T-helper 1 cell treated with Interleukin-12 subunit alpha and Interleukin-12 subunit beta and Interleukin-4 antibody, amounts not matched to agents 30 ng/mL and 1 ng/mL, for 36 hours (primary cell): ENCODE measurements around the gene AMOTL2. TPM values are rescaled to one million over a fixed set of nuclear protein-coding genes. Genes with fewer than 3 reads are reported as not detected.

Experiments used
- intact Hi-C: fragments of 100-400 bp; cut with micrococcal nuclease; formaldehyde crosslinking; loops from one replicate; pipeline ENCODE4 v1.15.1; 2024
- total RNA-seq: library from RNA; stranded (reverse); gene quantifications from 2 replicates; pipeline ENCODE4 v1.2.3, GENCODE V29; 2022

The AMOTL2 gene
- total RNA-seq, 1 donor from 2014 or later, result not detected

DNA sequence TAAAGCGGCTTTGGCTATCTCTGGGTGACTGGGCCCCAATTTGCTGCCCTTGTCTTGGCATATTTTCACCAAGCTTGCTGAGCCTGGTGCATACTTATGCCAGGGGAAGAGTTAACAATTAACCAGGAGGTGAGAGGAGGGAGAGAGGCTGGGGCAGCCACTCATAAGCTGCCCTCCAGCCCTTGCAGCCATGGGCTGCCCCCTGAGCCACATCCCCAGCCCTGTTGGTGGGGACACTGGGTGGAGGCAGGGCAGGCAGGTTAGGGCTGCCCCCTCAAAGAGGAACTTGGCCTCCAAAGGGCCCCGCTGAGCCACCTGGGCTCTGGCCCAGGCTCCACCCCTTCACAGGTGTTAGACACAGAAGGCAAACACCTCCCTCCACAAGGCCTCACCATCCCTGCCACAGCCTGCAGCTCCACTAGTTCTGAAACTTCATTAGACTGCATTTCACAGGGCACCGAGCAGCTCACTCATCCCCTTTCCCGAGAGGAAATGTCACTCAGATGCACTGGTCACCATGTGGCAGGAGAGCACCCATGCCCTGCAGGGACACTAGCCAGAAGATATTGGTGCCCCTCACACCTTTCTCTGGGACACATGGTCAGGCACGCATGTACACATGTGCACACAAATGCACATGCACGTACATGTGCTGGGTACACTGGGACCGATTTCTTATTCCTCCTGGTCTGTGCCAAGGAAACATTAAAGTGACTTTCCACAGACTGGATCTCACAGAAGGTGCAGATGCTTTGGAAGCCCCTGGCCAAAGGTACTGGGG is 20.2 kb downstream of the AMOTL2 start:
- intact Hi-C loops, result no loop called here

DNA sequence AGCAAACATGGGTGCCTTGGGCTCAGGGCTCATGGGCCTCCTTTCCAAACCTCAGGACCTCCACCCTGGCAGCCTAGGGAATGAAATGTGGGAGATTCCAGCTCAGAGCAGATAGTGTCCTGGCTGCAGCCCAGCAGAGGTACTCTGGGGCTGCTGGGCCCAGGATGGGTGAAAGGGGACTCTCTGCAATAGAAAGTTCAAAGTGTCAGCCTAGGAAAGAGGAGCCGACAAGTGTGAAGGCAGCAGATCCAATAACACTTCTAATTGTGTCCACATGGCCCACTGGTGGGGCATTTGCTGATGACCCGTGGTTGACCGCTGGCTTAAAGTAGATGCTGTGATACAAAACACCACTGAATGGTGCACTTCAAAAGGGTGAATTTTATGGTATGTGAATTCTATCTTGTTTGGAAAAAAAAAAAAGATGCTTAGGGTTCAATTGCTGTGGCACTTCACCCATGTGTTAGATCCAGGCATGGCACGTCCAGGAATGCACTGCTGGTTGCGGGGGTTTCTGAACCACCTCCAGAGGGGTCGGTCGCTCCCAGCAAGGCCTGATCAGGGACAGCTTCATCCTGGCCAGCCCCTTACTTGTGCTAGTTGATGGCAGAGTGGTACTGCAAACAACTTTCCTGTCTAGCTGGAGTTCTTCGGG is 20.9 kb downstream of the AMOTL2 start:
- intact Hi-C loops, result no loop called here

DNA sequence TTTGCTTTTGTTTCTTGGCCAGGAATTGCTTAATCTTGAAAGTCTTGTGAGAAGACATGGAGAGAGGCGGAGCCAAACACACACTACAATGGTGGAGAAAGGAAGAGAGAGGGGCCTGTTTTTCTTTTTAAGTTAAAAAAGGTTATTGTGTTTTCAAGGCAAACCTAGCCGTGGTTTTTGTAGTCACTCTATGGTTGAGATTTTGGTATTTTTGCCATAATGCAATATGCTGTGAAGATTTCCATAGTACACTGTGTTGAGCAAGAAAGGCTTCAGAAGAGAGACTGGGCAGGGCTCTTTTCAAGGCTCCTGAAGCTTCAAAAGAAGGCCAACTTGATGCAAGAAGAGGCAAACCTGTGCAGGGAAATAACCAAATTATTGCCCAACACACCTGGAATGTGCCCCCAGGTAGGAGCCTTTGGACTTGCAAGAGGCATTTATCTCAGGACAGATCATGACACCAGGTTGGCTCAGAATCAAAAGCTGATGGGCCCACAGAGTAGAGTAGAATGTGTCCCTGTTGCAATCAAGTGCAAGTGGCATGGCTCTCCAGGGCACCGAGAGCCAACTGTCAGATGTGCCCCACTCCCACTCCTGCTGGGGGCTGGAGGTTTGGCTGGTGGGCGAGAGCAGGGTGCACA is 22.1 kb downstream of the AMOTL2 start:
- intact Hi-C loops, result no loop called here

DNA sequence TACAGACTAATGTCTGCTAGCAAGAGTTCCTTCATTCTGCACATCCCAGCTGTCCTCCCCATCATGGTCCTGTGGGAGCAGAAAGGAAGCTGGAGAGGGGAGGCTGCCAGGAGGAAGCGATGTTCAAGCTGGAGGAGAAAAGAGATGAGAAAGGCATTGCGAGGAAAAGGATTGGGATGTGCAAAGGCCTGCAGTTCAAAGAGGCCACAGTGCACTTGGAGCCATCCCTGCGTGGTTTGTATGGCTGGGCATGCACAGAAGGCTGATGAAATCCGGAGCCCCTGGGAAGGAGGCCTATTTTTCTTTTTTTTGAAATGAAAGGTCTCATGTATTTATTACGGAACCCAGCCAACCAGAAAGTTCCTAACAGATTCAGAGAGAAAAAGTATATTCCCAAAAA is 22.8 kb downstream of the AMOTL2 start:
- intact Hi-C loops, result no loop called here

DNA sequence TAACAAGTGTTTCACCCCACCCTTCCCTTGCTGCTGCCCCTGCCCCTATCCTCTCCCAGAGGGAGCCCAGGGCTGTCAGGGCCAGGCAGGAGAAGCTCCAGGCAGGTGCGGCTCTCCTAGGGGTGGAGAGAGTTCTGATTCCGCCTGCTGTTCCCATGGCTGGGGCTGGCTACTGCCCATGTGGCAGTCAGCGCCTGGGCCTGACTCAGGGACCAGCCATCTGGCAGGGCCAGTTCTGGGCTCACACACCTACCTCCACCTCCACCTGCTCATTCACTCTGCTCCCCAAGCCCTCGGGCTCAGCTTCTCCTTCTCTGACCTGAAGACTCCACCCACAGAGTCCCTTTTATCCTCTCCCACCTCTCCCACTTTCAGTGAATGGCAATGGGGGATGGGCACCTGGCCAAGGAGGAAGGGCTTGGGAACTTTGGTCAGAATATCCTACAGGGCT is 23.4 kb downstream of the AMOTL2 start:
- intact Hi-C loops, result no loop called here

DNA sequence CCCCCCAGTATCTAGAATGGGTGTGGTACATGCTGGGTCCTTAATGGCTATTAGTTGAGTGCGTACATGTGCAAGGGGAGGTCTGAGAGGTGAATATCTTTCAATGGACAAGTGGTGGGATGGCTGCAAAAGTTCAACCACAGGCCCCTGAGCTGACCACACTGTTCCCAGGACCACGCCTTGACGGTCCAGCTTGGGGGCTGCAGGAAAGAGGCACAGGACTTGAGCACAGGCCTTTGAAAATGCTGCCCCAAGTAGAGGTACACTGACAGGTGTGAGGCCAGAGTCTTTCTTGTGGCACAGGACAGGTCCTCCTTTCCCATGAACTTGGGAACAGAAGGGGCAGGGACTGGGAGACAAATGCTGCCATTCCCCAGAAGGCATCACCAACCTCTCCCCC is 24.0 kb downstream of the AMOTL2 start:
- intact Hi-C loops, result no loop called here

DNA sequence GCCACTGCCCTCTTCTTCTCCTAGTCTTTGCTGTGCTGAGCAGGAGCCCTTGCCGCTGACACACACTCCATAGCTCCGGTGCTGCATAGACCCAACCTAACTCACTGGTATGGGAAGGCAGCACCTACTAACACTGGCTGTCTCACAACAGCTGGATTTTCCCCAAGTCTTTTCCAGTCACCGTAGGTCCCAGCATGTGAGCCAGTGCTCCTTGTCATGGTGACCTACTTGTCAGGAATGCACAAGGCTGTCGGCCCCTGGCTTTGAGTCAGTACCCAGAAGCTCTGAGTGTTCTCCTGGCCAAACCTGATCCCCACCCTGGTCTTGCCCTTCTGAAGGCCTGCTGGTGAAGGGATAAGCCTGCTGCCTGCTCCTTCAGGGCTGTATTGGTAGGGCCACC is 25.7 kb downstream of the AMOTL2 start:
- intact Hi-C loops, result no loop called here

DNA sequence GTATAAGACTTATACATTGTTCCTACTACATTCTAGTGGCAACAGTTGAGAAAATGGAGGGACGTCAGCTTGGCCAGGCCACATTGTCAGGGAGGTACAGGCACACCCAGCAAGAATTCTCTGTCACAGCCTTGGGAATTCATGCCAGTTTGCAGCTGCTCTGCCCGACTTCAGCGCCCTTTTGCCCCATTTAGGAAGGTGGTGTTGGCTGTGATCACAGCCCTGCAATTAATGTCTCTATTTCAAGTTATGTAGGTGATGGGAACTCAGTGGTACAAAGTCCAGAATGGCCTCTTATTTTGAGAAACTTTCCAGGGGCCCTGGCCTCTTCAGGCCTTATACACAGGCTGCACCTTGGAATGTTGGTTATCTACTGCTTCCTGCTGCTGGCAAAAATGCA is 26.7 kb downstream of the AMOTL2 start:
- intact Hi-C loops, result no loop called here

DNA sequence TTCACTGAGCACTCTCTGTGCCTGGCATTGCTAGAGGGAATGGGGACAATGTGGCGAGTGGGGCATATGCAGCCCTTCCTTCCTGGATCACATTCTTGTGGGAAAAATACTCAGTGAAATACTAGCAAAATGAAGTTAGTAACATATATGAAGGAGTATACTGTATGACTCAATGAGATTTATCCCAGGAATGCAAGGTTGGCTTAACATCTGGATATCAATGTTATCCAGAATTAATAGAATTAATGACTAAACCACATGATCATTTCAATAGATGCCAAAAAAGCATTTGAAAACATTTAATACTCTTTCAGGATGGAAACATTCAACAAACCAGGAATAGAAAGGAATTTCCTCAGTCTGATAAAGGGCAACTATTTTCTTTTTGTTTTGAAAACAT is 27.5 kb downstream of the AMOTL2 start:
- intact Hi-C loops, result no loop called here

DNA sequence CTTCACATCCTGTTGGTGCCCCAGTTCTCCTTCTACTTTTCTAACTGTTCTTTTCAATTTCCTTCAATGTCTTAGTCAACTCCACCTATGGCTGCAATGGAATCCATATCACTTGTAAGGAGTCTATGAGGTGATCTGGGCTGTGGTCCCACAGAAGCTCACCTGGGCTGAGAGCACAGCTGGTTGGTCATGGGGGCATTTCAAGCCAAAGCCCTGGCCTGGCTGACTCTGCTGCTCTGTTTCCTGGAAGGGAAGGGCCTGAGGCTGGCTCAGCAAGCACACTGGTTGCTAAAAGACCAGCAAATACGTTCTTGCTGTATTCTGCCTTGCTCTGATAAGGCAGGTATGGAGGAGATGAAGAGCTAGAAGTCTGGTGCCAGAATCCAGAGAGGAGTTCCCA is 29.0 kb downstream of the AMOTL2 start:
- intact Hi-C loops, result no loop called here

DNA sequence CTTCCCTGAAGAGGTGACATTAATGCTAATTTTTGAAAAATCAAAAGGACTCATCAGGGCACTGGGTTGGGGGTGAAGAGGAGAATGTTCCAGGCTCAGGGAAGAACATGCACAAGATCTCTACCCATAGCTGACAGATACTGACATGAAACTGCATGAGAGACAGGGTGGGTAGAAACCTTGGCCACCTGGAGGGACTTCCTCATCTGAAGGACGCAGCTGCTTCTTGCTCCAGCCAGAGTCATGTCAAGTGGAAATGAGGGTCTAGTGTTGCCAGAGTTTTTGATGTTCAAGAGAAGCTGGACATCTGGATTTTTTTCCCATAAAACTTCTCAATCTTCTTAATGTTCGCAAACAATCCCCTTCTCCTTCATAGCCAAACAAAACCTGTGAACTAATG is 29.7 kb downstream of the AMOTL2 start:
- intact Hi-C loops, result no loop called here

DNA sequence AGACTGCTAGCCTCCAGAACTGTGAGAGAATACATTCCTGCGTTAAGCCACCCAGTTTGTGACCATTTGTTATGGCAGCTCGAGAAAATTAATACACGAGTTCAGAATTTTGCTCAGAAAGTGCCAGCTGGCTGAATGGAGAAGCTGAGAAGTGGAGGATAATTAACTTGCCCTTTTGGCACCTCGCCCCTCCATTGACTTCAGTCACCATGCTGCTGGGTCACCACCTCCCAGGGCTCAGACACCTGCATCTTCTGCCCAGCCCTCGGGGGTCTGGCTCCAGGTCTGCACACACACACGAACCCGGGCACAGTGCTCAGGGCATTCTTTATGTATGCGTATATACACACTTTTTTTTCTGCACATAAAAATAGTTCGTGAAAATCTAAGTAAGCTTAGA is 32.0 kb downstream of the AMOTL2 start:
- intact Hi-C loops, result no loop called here

DNA sequence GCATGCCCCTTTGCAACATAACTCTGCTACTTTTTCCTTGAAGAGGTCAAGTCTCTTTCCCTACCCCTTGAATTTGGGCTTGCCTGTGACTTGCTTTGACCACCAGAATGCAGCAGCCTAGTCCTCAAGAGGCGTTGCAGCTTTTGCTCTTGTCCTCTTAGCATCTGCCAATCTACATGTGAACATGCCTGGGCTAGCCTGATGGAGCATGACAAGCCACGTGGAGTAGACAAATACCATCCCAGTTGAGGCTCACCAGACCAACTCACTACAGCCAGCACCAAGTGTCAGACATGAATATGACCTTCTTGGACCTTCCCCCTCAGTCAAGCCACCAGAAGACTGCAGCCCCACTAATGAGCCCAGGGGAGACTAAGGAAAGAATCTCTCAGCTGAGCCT is 32.9 kb downstream of the AMOTL2 start:
- intact Hi-C loops, result no loop called here

DNA sequence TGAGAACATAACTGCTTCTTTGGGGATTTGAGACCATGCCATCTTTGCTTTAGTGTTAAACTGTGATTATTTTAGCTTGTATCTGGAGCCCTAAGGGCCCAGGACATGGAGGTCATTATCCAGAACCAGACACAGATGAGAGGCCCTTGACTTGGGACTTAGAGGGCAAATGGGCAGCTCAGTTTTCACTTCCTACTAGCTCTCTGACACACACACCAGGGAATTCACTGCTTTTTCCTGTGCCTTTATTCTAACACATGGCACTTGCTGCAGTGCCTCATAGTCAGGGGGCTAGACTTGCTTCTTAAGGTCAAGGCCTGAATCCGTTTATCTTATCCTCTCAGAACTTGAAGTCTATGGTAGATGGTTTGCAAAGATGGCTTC is 33.3 kb downstream of the AMOTL2 start:
- intact Hi-C loops, result no loop called here

DNA sequence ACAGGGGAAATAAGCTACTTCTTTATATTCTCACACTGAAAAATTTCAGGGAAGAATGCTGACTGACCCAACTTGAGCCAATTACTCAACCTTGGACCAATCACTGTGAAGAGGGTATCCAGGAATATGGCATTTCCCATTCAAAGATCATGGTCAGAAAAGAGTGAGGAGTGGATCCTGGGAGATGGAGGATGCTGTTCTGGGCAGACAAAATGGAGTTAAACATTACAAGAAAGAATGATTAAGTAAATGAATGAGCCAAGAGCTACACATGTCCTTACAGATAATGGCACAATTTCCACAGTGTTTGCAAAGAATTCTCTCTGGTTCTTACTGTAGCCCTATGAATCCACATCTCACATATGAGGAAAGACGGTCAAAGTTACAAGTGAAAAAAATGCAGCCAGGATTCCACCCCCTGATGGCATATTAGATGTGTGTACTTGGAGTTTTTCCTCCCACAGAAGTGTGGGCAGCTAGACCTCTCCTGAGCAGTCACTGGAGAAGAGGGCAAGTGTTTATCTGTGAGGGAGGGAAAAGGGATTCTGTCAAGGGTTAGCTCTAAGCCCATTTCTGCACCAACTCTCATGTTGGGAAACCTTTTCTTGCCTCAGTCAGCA is 33.8 kb downstream of the AMOTL2 start:
- intact Hi-C loops, result no loop called here

DNA sequence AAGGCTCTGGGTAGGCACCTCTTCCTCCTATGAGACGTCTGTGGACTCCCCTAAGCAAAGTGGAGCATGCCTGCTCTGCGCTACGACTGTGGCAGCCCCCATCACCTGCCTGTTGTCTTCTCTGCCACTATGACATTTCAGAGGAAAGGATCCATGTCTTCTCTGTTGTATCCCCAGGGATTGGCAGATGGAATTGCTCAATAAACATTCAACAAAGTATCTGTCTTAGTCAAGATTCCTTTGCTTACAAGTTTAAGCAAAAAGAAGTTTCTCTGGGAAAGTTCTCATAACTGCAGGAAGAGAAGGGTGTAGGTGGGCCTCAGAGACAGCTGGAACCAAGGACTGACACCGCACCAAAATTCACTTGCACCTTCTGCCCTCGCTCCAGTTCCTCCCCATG is 34.3 kb downstream of the AMOTL2 start:
- intact Hi-C loops, result no loop called here

DNA sequence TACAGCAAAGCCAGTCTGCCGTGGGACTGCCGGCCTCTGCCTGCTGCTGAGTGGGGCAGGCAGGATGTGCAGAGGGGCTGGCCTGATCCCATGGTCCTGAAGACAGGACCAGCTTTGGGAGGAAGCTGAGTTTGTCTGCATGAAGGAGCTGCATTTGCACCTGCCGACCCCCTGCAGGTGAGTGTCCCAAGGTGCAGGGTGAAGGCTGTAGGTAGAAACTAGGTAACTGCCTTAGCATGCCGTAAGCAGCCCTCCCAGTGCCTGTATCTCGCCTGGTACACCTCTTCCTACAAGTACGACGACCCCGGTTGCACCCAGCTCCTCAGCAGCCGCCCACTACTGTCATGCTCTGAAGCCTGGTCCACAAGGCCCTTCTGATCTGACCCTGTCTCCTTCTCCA is 34.9 kb downstream of the AMOTL2 start:
- intact Hi-C loops, result no loop called here

DNA sequence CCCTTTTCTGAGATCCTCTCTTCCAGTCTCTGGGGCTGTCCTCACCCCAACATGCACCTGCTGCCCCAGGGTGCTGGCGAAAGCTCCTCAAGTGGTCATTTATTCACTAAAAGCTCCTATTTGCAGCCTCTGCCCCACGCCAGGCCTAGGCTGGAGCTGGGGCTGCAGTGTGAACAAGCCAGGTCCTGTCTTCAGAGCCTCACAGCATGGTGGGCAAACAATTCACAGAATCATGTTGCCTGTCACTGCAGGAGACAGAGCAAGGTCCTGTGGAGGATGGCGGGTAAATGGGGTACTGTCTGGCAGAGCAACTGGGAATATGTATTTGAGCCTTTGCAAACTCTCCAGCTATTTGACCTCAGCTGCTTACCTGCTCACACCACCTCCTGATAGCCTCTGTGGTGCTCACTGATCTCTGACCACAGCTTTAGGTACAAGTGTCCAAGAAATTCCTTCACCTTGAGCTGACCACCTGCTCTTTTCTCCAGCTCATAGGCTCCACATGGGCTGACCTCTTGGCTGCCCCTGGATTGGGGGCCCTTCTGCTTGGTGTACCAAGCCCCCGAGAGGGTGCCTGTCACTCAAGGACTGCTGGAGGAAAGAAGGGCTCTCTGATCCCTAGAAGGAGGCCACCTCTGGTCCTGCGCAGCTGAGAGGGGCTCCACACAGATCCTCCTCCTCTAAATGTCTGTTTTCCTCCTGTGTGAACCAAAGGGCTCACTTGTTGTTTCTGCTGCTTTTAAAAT is 35.6 kb downstream of the AMOTL2 start:
- intact Hi-C loops, result no loop called here

DNA sequence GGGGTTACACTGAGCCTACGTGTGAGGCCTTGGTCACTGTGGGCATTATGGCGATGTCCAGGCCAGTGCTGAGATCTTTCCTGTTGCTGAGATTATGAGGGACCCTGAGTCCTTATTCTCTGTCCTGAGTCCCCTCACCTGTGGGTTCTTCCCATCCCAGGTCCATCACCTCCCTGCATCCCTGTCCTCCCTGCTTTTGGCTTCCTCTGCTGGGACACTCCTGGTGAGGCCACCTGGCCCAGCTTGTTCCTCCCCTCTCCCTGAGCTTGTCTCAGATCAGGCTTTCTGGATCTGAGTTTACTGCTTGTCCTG is 36.1 kb downstream of the AMOTL2 start:
- intact Hi-C loops, result no loop called here

DNA sequence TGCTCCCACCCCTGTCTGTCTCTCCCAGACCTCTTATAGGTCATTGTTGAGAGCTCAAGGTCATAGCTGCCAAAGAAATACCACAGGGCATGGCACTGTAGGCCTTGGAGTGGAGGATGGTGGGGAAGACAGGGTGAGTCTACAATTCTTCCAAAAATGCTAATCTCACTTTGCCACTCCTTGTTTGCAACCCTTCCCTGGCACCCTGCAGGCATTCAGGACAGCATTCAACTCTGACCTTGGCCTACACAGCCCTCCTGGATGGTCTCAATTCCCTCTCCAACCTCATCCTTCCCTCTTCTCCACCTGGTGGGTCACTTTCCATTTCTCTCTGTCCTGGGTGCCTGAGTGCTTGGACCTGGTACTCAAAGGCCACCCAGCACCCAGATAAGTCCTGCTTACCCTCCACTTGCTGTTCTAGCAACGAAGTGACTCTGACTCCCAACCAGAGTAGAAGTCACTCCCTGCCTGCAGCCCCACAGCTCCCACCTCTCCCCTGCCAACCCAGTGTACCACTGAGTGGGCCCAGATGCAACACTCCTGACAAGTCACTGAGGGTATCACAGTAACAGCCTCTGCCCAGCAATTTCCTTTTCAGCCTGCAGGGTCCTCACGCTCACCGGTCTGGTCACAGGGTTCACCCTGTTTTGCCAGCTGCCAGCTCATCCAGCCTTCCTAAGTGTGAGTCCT is 36.6 kb downstream of the AMOTL2 start:
- intact Hi-C loops, result no loop called here

DNA sequence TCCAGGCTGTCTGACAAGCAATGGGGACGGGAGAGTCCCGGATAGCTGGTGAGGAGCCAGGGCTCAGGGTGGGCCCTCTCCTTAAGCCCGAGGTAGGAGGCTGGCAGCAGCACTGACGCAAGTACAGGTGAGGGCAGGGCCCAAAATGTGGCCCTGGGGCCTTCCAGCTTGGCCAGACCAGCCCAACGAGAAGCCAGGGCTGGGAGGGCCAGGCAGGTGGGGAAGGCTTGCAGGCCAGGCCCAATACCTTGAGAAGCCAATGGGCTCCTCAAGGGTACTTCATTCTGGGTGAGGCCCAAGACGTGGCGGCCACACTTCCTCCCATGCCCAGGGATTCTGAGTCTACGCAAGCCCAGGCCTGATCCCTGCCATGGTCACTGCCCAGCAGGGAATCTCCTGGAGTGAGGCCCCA is 37.2 kb downstream of the AMOTL2 start:
- intact Hi-C loops, result no loop called here
